ENCODE data around the gene LYRM9. TPM values are rescaled to one million over a fixed set of nuclear protein-coding genes. Genes with fewer than 3 reads are reported as not detected.

LYRM9 gene
- polyA plus RNA-seq, 1 donor from 2014 or later = 83.8 TPM

- Histone ChIP-seq H3K27ac (ENCODE audit: low read length) (no peak overlapping the region), H3K4me2 (ENCODE audit: low read length) (no peak overlapping the region), H3K79me2 (replicated peaks; ENCODE audit: insufficient read depth, low read length) (no peaks in the 10 kb centered on the region), H3K9ac (ENCODE audit: low read length) (no peak overlapping the region), H4K20me1 (ENCODE audit: insufficient read depth) (no peaks in the 10 kb centered on the region), H3F3A (ENCODE audit: insufficient read depth, low read length, poor library complexity, severe bottlenecking) (no peaks in the 10 kb centered on the region), H2AFZ (ENCODE audit: low read depth, low read length) (no peak overlapping the region), H3K4me3 (ENCODE audit: low read length) (no peak overlapping the region), H3K36me3 (ENCODE audit: insufficient read depth, low read length) (no peaks in the 10 kb centered on the region), H3K9me3 (ENCODE audit: low read length) (no peaks in the 10 kb centered on the region), H3K27me3 (ENCODE audit: insufficient read depth, low read depth, low read length) (no peaks in the 10 kb centered on the region), H3K9me2 (ENCODE audit: insufficient read depth, low read length) (no peaks in the 10 kb centered on the region)
- no peak for TF ChIP-seq SMC3 (conservative IDR thresholded peaks at IDR 0.05; ENCODE audit: poor library complexity)
- TF ChIP-seq RAD21 (conservative IDR thresholded peaks at IDR 0.05) = no peak
- TF ChIP-seq TAF1 (IDR thresholded peaks at IDR 0.05; ENCODE audit: low read depth) = no peak
- no peak for TF ChIP-seq EP300 (conservative IDR thresholded peaks at IDR 0.05; ENCODE audit: poor library complexity, severe bottlenecking)
- no peak for TF ChIP-seq MXI1 (conservative IDR thresholded peaks at IDR 0.05; ENCODE audit: poor library complexity, severe bottlenecking)
- TF ChIP-seq, protein P1, sequence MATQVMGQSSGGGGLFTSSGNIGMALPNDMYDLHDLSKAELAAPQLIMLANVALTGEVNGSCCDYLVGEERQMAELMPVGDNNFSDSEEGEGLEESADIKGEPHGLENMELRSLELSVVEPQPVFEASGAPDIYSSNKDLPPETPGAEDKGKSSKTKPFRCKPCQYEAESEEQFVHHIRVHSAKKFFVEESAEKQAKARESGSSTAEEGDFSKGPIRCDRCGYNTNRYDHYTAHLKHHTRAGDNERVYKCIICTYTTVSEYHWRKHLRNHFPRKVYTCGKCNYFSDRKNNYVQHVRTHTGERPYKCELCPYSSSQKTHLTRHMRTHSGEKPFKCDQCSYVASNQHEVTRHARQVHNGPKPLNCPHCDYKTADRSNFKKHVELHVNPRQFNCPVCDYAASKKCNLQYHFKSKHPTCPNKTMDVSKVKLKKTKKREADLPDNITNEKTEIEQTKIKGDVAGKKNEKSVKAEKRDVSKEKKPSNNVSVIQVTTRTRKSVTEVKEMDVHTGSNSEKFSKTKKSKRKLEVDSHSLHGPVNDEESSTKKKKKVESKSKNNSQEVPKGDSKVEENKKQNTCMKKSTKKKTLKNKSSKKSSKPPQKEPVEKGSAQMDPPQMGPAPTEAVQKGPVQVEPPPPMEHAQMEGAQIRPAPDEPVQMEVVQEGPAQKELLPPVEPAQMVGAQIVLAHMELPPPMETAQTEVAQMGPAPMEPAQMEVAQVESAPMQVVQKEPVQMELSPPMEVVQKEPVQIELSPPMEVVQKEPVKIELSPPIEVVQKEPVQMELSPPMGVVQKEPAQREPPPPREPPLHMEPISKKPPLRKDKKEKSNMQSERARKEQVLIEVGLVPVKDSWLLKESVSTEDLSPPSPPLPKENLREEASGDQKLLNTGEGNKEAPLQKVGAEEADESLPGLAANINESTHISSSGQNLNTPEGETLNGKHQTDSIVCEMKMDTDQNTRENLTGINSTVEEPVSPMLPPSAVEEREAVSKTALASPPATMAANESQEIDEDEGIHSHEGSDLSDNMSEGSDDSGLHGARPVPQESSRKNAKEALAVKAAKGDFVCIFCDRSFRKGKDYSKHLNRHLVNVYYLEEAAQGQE (IDR thresholded peaks at IDR 0.05; ENCODE audit: borderline replicate concordance) = no peak
- no peak for TF ChIP-seq EZH2 (IDR thresholded peaks at IDR 0.05; ENCODE audit: borderline replicate concordance, insufficient read depth, low read length, poor library complexity, severe bottlenecking)
- TF ChIP-seq, protein P2, sequence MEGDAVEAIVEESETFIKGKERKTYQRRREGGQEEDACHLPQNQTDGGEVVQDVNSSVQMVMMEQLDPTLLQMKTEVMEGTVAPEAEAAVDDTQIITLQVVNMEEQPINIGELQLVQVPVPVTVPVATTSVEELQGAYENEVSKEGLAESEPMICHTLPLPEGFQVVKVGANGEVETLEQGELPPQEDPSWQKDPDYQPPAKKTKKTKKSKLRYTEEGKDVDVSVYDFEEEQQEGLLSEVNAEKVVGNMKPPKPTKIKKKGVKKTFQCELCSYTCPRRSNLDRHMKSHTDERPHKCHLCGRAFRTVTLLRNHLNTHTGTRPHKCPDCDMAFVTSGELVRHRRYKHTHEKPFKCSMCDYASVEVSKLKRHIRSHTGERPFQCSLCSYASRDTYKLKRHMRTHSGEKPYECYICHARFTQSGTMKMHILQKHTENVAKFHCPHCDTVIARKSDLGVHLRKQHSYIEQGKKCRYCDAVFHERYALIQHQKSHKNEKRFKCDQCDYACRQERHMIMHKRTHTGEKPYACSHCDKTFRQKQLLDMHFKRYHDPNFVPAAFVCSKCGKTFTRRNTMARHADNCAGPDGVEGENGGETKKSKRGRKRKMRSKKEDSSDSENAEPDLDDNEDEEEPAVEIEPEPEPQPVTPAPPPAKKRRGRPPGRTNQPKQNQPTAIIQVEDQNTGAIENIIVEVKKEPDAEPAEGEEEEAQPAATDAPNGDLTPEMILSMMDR (IDR thresholded peaks at IDR 0.05; ENCODE audit: poor library complexity, severe bottlenecking) = no peak
- TF ChIP-seq POLR2AphosphoS5 (IDR thresholded peaks at IDR 0.05) = no peak
Observed at GRCh38 chr17:27920569-27920968, 27.4 kb upstream of the LYRM9 start.

GRCh38 chr17:27919079-27919478 is 25.9 kb upstream of the LYRM9 start:
- Histone ChIP-seq H3K9me3 (ENCODE audit: low read length) (no peaks in the 10 kb centered on the region), H3K36me3 (ENCODE audit: insufficient read depth, low read length) (no peaks in the 10 kb centered on the region), H3K27ac (ENCODE audit: low read length) (no peak overlapping the region), H3K9me2 (ENCODE audit: insufficient read depth, low read length) (no peaks in the 10 kb centered on the region), H3K27me3 (ENCODE audit: insufficient read depth, low read depth, low read length) (no peaks in the 10 kb centered on the region), H2AFZ (ENCODE audit: low read depth, low read length) (no peak overlapping the region), H4K20me1 (ENCODE audit: insufficient read depth) (no peaks in the 10 kb centered on the region), H3K4me3 (ENCODE audit: low read length) (no peak overlapping the region), H3K9ac (ENCODE audit: low read length) (no peak overlapping the region), H3K4me2 (ENCODE audit: low read length) (no peak overlapping the region), H3F3A (ENCODE audit: insufficient read depth, low read length, poor library complexity, severe bottlenecking) (no peaks in the 10 kb centered on the region), H3K79me2 (replicated peaks; ENCODE audit: insufficient read depth, low read length) (no peaks in the 10 kb centered on the region)
- TF ChIP-seq POLR2AphosphoS5 (IDR thresholded peaks at IDR 0.05) (no peak), RAD21 (conservative IDR thresholded peaks at IDR 0.05) (no peak), TAF1 (IDR thresholded peaks at IDR 0.05; ENCODE audit: low read depth) (no peak), EP300 (conservative IDR thresholded peaks at IDR 0.05; ENCODE audit: poor library complexity, severe bottlenecking) (no peak), SMC3 (conservative IDR thresholded peaks at IDR 0.05; ENCODE audit: poor library complexity) (no peak), MXI1 (conservative IDR thresholded peaks at IDR 0.05; ENCODE audit: poor library complexity, severe bottlenecking) (no peak), EZH2 (IDR thresholded peaks at IDR 0.05; ENCODE audit: borderline replicate concordance, insufficient read depth, low read length, poor library complexity, severe bottlenecking) (no peak)
- TF ChIP-seq, protein P1 (IDR thresholded peaks at IDR 0.05; ENCODE audit: borderline replicate concordance) = no peak
- TF ChIP-seq, protein P2 (IDR thresholded peaks at IDR 0.05; ENCODE audit: poor library complexity, severe bottlenecking) = no peak
